K562 (cell line): ENCODE measurements around the gene A2ML1. TPM values are rescaled to one million over a fixed set of nuclear protein-coding genes. Genes with fewer than 3 reads are reported as not detected.

ENCODE experiments used
- AFF4 ChIP-seq: sonication (generic); formaldehyde crosslinking; IDR thresholded peaks from 2 replicates; pipeline ENCODE4 v1.8.0; 2023; ENCODE audit warnings: mild to moderate bottlenecking, missing genetic modification reagents
- ASH1L ChIP-seq: fragments of 450-650 bp; IDR thresholded peaks from 2 replicates; pipeline ENCODE4 v1.6.1; 2018; ENCODE audit warnings: borderline replicate concordance, mild to moderate bottlenecking, low read depth; ENCODE audit not compliant: partially characterized antibody
- KLF10 ChIP-seq: fragments of 250-450 bp; sonication (Bioruptor Pico); IDR thresholded peaks from 2 replicates; pipeline ENCODE4 v1.6.1; 2021; ENCODE audit warnings: matching md5 sums
- MECOM ChIP-seq: fragments of 250-450 bp; sonication (Bioruptor Pico); IDR thresholded peaks from 2 replicates; pipeline ENCODE4 v1.8.0; 2022; ENCODE audit warnings: inconsistent platforms
- RAD21 ChIP-seq, 2 experiments: fragments of 250-450 bp in 1 of 2; fragments of 450-650 bp in 1 of 2; sonication (Bioruptor Pico) in 1 of 2; formaldehyde crosslinking in 1 of 2; IDR thresholded peaks in 1 of 2; conservative IDR thresholded peaks in 1 of 2; 2 replicates each; pipeline versions ENCODE4 v1.4.0 to v1.8.0; 2020 to 2022; ENCODE audit warnings: mild to moderate bottlenecking in 2 of 2, moderate library complexity in 1 of 2
- REST ChIP-seq, 2 experiments: fragments of 450-650 bp; formaldehyde crosslinking in 1 of 2; IDR thresholded peaks; 2 replicates each; pipeline versions ENCODE4 v1.4.0 to v1.6.1; 2014 to 2020; ENCODE audit warnings: mild to moderate bottlenecking in 2 of 2, borderline replicate concordance in 1 of 2, low read depth in 1 of 2
- ZNF586 ChIP-seq: fragments of 450-650 bp; formaldehyde crosslinking; conservative IDR thresholded peaks from 2 replicates; pipeline ENCODE4 v1.4.0; 2020; ENCODE audit warnings: mild to moderate bottlenecking, moderate library complexity
- polyA plus RNA-seq, 8 experiments: library from polyadenylated mRNA; depleted of rRNA in 4 of 8; stranded (reverse) in 5 of 8; unstranded in 3 of 8; fragments of >200 nt; fragmentation: Nextera tagmentation in 2 of 8; fragmentation: Illumina TruSeq in 1 of 8; extraction: Ambion mirVana in 2 of 8; extraction: Trizol in 1 of 8; gene quantifications; 2 replicates each; pipeline versions ENCODE4 v1.2.1 to v1.2.3, GENCODE V29; 2011 to 2014; ENCODE audit warnings: inconsistent platforms in 1 of 8, missing spikeins in 1 of 8
- total RNA-seq, 7 experiments: library from RNA; depleted of rRNA in 6 of 7; stranded (reverse); fragments of >200 nt in 6 of 7; fragmentation: Illumina TruSeq in 2 of 7; extraction: Trizol in 2 of 7; gene quantifications; 2 replicates each; pipeline versions ENCODE4 v1.2.1 to v1.2.3, GENCODE V29; 2011 to 2021; ENCODE audit warnings: low replicate concordance in 1 of 7

A2ML1 gene
- total and polyA plus RNA-seq, 9 of the 15 experiments (the other 6 are each of a cell fraction or from before 2014, with no cell fraction given), result 0.04 to 0.47 (median 0.13) TPM

- no peak for TF ChIP-seq AFF4
- no peak for TF ChIP-seq ZNF586 (CRISPR knock-in tag)
- no peak for TF ChIP-seq RAD21 (CRISPR knock-in tag; conservative IDR thresholded peaks at IDR 0.05 in 1 of 2, IDR thresholded peaks at IDR 0.05 in 1 of 2)
- no peak for TF ChIP-seq REST (IDR thresholded peaks at IDR 0.05; ENCODE audit: borderline replicate concordance)
- no peak for TF ChIP-seq REST (CRISPR knock-in tag; IDR thresholded peaks at IDR 0.05; ENCODE audit: low read depth)
- no peak for TF ChIP-seq KLF10 (CRISPR knock-in tag)
- TF ChIP-seq ASH1L, result no peak
- no peak for TF ChIP-seq MECOM (CRISPR knock-in tag)
- TF ChIP-seq, all 486 proteins: peak for 0
Observed at GRCh38 chr12:8813572-8814357, 8.7 kb upstream of the A2ML1 start (continued).
